DND-41 (cell line): Measurements from ENCODE around the gene MYO1D.

Experiments
- CTCF ChIP-seq: IDR thresholded peaks from 2 replicates; pipeline ENCODE4 v1.5.1; 2012; ENCODE audit warnings: borderline replicate concordance, low read length, moderate library complexity, mild to moderate bottlenecking; ENCODE audit not compliant: poor library complexity, severe bottlenecking; ENCODE audit errors: extremely low read depth
- EZH2 ChIP-seq: IDR thresholded peaks from 3 replicates; pipeline ENCODE4 v1.6.1; 2012; ENCODE audit warnings: borderline replicate concordance, low read depth, mild to moderate bottlenecking, moderate library complexity, low read length, inconsistent platforms; ENCODE audit not compliant: severe bottlenecking

DNA sequence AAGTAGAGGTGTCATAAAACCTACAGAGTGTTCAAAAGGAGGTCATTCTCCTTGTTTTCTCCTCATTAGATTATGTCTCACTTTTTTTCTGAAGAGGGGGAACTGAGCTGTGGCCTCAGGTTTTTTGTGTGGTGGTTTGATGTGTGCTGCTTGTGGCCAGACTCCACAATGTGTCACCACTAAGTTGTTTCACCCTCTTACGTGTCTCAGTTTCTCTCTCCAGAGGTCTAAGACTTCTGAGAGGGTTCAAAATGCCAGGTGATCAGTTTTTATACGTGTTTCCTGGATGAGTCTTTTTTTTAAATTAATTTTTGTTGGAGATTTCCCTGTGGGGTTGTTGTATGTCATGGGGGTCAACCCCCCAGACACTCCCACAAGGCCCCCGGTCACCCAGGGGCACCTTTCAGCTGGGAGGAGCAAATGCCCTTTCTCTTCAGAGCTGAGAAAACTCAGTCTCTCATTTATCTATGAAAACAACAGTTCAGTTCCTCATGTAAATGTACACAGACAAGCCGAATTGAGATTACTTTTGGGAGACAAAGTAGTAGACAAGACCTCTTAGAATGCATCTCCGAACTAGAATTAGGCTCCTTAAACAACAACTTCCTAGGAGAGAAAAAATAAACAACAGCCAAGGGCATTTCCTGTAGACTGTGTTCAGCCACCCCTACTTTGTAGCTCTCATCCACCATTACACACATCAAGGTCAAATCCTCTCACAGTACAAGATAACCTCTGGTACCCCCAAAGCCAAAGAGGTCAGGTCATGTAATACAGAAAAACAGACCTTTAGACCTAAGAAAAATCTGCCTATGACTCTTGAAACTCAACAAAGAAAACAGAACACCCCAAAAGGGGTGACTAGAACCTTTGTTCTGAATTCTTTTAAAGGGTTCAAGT, 27.1 kb upstream of the MYO1D start:
- TF ChIP-seq CTCF (no peak), EZH2 (no peak)
